Caki2 (cell line): ENCODE data around the gene DRG2. TPM values are rescaled to one million over a fixed set of nuclear protein-coding genes. Genes with fewer than 3 reads are reported as not detected.

Source experiments
- DNase-seq: peaks from one replicate; pipeline ENCODE4 v3.0.0-alpha.2; 2015; ENCODE audit warnings: low read depth
- in situ Hi-C: cut with HindIII; loops from 2 replicates; pipeline ENCODE4 v1.10.0; 2016; ENCODE audit warnings: low sequenced_read_pairs, low pct_unique_long_range_greater_than_20kb, mixed read lengths
- total RNA-seq: library from RNA; depleted of rRNA; stranded (reverse); fragments of >200 nt; shearing (Covaris generic); gene quantifications from 2 replicates; pipeline ENCODE4 v1.2.3, GENCODE V29; 2014; ENCODE audit warnings: low replicate concordance

The DRG2 gene
- total RNA-seq, 1 experiment from 2014 or later, result 33.4 TPM

GRCh38 chr17:18070861-18071340, 16.8 kb upstream of the DRG2 start:
- in situ Hi-C loops, result no loop called here
- no peak for DNase-seq

DNA sequence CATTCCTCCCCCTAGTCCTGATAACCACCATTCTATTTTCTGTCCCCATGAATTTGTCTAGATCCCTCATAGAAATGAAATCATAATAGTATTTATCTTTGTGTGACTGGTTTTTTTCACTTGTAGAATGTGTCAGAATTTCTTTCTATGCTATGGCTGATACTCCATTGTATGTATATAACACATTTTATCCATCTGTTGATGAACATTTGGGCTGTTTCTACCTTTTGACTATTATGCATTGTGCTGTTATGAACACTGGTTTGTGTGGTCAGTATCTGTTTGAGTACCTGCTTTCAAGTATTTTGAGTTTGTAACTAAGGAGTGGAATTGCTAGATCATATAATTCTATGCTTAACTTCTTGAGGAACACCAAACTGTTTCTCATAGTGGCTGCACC, 16.0 kb upstream of the DRG2 start:
- in situ Hi-C loops, result no loop called here
- no peak for DNase-seq

- in situ Hi-C loops, result no loop called here
- DNase-seq, result no peak
These were observed 13.0 kb upstream of the DRG2 start for GRCh38 chr17:18074566-18075272.

- in situ Hi-C loops, result no loop called here
- DNase-seq, result no peak
These were observed 10.8 kb upstream of the DRG2 start for GRCh38 chr17:18076936-18077335.

DNA sequence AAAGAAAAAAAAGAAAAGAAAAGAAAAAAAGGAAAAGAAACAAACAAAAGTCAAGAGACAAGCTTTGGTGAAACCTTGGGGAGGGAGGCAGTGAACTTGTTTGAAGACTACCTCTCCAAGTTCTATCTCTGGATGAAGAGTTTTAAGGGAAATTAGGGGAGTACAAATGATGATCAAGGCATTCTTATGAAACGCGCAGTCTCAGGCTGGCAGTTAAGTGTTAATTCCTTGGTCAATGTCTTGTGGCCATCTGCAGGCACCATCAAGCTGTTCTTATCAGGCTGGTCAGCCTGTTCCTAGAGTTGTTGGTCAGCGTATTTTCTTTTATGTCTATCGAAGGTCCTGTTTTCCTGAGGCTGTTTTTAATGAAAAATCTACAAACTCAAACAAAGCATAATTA, 8.2 kb upstream of the DRG2 start:
- in situ Hi-C loops, result no loop called here
- no peak for DNase-seq

DNA sequence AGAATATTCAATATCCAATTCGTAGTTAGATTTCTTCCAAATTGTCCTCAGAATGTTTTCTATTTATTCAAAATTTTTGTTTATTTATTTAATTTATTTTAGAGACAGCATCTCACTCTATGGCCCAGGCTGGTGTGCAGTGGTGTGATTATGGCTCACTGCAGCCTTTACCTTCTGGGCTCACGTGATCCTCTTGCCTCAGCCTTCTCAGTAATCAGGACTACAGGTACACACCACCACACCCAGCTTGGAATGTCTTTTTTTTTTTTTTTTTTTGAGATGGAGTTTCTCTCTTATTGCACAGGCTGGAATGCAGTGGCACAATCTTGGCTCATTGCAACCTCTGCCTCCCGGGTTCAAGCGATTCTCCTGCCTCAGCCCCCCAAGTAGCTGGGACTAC, 3.5 kb upstream of the DRG2 start:
- in situ Hi-C loops, result no loop called here
- DNase-seq, result no peak

- no peak for DNase-seq
- in situ Hi-C loops, result no loop called here
These were observed 1.9 kb downstream of the DRG2 start for GRCh38 chr17:18089613-18090012.

DNA sequence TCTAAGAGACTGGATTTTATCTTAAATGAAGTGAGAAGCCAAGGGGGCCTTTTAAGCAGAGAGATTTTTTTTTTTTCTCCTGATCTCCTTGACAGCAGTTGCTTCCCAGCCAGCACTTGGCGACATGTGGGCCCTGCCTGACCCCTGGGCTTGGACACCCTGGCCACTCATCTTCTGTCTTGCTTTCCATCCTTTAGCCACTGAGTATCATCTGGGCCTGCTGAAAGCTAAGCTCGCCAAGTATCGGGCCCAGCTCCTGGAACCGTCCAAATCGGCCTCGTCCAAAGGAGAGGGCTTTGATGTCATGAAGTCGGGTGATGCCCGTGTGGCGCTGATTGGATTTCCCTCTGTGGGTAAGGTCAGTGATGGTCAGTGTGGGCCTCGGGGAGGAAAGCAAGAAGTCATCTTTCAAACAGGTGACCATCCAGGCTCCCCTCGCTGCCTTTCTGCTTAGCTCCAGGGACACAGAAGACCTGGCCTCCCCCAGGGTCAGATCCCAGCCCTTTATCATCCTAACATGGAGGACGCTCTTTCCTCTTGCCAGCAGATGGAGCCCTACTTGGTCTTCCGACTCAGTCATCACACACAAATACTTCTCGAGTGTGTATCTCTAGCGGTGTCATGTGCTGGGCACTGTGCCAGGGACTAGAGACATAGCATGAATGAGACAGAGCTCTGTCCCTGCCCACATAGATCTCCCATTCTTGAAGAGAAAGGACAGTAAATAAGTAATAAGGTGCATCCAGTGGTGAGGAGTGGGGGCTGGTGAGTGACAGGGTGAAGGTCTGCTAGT, 6.1 kb downstream of the DRG2 start:
- in situ Hi-C loops, result no loop called here
- DNase-seq, result peak; percentile 14

GRCh38 chr17:18094409-18094807, 6.7 kb downstream of the DRG2 start:
- in situ Hi-C loops, result no loop called here
- no peak for DNase-seq

GRCh38 chr17:18099516-18099915, 11.8 kb downstream of the DRG2 start:
- DNase-seq, result no peak
- in situ Hi-C loops, result no loop called here

DNA sequence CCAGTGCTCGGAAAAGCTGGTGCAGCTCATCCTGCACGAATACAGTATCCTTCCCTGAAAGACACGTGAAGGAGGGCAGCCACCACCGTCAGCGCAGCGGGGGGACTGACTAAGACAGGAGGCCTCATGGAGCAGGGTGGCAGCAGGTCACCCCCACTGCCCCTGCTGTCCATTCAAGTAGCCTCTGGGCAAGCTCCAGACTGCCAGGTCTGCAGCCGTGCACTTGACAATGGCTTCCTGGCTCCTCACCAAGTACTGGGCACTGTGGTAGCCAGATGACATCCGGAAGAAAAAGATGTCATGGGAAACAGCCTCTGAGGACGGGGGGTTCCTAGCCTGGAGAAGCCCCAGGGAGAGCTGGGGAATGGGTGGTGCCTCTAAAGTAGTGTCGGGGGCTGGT, 12.9 kb downstream of the DRG2 start:
- in situ Hi-C loops, result no loop called here
- DNase-seq, result no peak

DNA sequence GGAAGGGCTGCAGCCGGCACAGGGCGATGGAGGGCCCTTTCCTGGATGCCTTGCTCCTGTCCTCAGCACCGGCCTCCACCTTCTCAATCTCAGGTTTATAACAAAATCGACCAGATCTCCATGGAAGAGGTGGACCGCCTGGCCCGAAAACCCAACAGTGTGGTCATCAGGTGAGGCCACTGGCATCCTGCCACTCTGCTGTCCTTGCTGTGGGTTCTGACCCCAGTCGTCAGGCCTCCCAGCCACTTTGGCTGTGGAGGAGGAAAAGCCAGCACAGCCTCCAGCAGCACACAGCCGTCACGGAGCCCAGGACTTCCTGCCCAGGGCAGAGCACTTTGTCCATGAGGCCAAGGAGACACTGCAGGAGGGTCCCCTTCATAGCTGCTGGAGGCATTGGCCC, 14.1 kb downstream of the DRG2 start:
- in situ Hi-C loops, result no loop called here
- DNase-seq, result no peak

GRCh38 chr17:18102640-18103039, 14.9 kb downstream of the DRG2 start:
- in situ Hi-C loops, result no loop called here
- DNase-seq, result no peak

DNA sequence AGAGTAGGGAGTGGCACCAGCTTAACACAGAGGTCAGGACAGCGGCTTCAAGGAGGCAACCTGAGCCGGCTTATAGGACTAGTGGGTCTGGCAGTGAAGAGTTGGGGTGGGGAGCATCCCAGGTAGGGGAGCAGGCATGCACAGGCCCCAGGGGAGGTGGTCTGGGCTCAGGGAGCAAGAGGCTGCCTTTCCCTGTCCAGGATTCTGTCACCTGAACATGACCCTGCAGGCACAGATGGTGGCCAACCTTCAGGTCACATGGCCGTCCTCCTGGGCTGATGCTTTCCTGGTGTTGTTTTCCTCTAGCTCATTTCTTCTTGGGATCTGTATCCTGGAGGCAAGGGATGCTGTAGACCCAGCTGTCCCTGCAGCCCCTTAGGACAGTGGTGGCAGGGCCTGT, 17.3 kb downstream of the DRG2 start:
- in situ Hi-C loops, result no loop called here
- DNase-seq, result no peak

- in situ Hi-C loops, result no loop called here
- DNase-seq, result no peak
These were observed 17.8 kb downstream of the DRG2 start for GRCh38 chr17:18105595-18105994.

DNA sequence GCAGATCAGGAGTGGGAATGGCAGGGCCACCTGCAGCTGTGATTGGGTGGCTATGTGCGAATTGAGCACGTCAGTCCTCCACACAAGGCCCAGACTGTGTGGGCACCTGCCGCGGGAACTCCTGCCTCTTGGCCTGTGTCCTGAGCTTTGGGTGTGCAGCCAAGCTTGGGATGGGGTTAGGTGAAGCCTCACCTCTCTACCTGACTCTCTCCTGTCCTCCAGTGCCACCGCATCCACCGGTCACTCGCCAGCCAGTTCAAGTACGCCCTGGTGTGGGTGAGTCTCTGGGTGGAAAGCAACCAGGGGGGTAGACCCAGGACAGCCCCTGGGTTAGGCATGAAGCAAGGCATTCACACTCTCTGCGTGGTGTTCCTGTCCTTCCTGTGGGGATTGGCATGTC, 18.5 kb downstream of the DRG2 start:
- no peak for DNase-seq
- in situ Hi-C loops, result no loop called here

GRCh38 chr17:18107061-18107790, 19.5 kb downstream of the DRG2 start:
- no peak for DNase-seq
- in situ Hi-C loops, result no loop called here

GRCh38 chr17:18107971-18108370, 20.2 kb downstream of the DRG2 start:
- in situ Hi-C loops, result no loop called here

More at GRCh38 chr17:18107971-18108370, 20.2 kb downstream of the DRG2 start:
- no peak for DNase-seq
